LoVo (cell line): Measurements from ENCODE around the gene PCNX1.
"Not testable (repeated sequence)": the region's sequence is repeated elsewhere in the genome, so short reads cannot be mapped to it uniquely, and the experiment has no call there.

ENCODE experiments used
- DNase-seq: peaks from one replicate; pipeline ENCODE4 v3.0.0-alpha.2; 2016; ENCODE audit warnings: low spot score

PCNX1 gene

GRCh38 chr14:70916300-70916699 is 9.0 kb downstream of the PCNX1 start:
- DNase-seq: no peak

- DNase-seq: no peak
Measured at GRCh38 chr14:70916799-70917198, 9.5 kb downstream of the PCNX1 start.

- no peak for DNase-seq
Measured at GRCh38 chr14:70917633-70918032, 10.4 kb downstream of the PCNX1 start.

GRCh38 chr14:70919774-70920173 is 12.5 kb downstream of the PCNX1 start:
- DNase-seq: no peak

- no peak for DNase-seq
Measured at GRCh38 chr14:70920608-70921007, 13.3 kb downstream of the PCNX1 start.

- DNase-seq: no peak
Measured at GRCh38 chr14:70921669-70922068, 14.4 kb downstream of the PCNX1 start.

GRCh38 chr14:70924521-70924920 is 17.3 kb downstream of the PCNX1 start:
- DNase-seq: no peak

- DNase-seq: no peak
Measured at GRCh38 chr14:70926235-70926830, 19.1 kb downstream of the PCNX1 start.

DNA sequence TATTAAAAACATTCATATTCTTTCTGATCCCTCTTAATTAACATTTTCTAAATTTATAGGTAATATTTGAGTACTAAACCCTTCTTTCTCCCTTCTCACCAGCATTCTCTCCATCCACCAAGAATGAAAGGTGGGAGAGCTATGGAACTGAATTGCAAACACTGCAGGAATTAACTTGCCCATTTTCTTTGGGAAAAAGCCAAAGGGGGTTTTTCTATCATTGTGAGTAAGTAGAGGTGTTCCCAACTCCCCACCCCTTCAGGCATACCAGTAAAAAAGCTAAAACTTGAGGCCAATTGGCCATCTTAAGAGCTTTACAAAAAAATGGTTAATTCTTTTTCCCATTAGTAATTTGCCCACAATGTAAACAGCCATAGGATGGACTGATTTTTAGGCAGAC is 23.7 kb downstream of the PCNX1 start:
- no peak for DNase-seq

GRCh38 chr14:70934084-70934483 is 26.8 kb downstream of the PCNX1 start:
- DNase-seq: no peak

- no peak for DNase-seq
Measured at GRCh38 chr14:70934502-70935134, 27.4 kb downstream of the PCNX1 start.

DNA sequence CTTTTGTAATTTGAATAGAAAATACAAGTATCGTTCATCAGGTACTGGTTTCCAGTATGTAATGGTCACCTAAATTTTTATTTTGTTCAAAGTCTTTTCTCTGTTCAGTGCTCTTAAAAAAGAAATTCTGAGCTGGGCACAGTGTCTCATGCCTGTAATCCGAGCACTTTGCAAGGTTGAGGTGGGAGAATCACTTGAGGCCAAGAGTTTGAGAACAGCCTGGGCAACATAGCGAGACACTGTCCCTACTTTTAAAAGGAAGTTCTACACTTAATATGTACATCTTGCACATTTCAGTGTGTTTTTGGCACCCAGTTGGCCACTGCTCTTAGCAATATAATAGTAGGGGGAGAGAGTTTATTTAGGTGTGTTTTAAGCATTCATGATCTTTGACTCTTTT is 27.9 kb downstream of the PCNX1 start:
- no peak for DNase-seq

DNA sequence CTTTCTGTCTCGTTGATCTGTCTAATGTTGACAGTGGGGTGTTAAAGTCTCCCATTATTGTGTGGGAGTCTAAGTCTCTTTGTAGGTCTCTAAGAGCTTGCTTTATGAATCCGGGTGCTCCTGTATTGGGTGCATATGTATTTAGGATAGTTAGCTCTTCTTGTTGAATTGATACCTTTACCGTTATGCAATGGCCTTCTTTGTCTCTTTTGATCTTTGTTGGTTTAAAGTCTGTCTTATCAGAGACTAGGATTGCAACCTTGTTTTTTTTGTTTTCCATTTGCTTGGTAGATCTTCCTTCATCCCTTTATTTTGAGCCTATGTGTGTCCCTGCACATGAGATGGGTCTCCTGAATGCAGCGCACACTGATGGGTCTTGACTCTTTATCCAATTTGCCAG is 32.4 kb downstream of the PCNX1 start:
- not testable (repeated sequence) for DNase-seq

DNA sequence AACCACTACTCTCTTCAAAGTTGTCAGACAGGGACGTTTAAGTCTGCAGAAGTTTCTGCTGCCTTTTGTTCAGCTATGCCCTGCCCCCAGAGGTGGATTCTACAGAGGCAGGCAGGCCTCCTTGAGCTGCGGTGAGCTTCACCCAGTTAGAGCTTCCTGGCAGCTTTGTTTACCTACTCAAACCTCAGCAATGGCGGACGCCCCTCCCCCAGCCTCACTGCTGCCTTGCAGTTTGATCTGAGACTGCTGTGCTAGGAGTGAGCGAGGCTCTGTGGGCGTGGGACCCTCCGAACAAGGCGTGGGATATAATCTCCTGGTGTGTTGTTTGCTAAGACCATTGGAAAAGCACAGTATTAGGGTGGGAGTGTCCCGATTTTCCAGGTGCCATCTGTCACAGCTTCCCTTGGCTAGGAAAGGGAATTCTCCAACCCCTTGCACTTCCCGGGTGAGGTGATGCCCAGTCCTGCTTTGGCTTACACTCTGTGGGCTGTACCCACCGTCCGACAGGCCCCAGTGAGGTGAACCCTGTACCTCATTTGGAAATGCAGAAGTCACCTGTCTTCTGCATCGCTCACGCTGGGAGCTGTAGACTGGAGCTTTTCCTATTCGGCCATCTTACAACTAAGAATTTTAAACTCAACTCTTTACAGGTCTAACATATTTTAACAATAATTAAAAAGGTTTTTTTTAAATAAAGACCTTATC is 34.5 kb downstream of the PCNX1 start:
- not testable (repeated sequence) for DNase-seq

- DNase-seq: no peak
Measured at GRCh38 chr14:70942342-70942706, 35.1 kb downstream of the PCNX1 start.

GRCh38 chr14:70942721-70943120 is 35.5 kb downstream of the PCNX1 start:
- not testable (repeated sequence) for DNase-seq

DNA sequence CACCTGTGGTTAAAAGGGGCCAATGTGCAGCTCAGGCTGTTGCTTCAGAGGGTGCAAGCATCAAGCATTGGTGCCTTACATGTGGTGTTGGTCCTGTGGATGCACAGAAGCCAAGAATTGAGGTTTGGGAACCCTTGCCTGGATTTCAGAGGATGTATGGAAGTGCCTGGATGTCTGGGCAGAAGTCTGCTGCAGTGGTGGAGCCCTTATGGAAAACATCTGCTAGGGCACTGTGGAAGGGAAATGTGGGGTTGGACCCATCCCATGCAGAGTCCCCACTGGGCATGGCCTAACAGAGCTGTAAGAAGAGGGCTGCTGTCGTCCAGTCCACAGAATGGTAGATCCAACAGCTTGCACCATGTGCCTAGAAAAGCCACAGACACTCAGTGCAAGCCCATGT is 36.6 kb downstream of the PCNX1 start:
- DNase-seq: no peak

DNA sequence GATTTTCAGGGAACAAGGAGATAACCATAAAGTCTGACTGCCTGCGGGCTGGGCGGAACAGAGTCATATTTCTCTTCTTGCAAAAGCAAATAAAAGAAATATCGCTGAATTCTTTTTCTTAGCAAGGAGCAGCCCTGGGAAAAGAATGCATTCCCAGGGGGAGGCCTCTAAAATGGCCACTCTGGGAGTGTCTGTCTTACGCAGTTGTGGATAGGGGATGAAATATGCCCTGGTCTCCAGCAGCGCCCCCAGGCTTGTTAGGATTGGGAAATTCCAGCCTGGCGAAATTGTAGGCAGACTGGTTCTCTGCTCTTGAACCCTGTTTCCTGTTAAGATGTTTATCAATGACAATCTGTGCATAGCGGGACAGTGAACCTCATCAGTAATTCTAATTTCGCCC is 40.5 kb downstream of the PCNX1 start:
- DNase-seq: no peak

GRCh38 chr14:70952485-70952884 is 45.2 kb downstream of the PCNX1 start:
- no peak for DNase-seq

DNA sequence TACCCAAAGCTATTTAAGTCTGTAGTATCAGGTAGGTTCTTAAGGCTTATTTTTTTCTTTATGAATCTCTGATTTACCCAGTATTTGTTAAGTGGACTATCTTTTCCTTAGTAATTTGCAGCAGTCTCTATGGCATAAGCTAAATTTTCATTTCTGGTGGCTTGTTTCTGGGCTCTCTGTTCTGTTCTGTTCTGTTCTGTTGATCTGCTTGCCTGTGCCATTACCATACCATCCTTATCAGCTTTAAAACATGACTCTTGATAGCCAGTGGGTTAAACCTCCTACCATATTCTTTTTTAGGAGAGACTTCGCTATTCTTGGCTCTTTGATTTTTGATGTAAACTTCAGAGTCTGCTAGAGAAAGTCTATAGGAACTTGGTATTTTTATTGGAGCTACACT is 46.8 kb downstream of the PCNX1 start:
- no peak for DNase-seq

GRCh38 chr14:70955543-70956480 is 48.6 kb downstream of the PCNX1 start:
- DNase-seq: no peak

- DNase-seq: no peak
Measured at GRCh38 chr14:70956511-70956910, 49.3 kb downstream of the PCNX1 start.

GRCh38 chr14:70957710-70958109 is 50.5 kb downstream of the PCNX1 start:
- DNase-seq: no peak
